ENCODE data around the gene CSTB.

DNA sequence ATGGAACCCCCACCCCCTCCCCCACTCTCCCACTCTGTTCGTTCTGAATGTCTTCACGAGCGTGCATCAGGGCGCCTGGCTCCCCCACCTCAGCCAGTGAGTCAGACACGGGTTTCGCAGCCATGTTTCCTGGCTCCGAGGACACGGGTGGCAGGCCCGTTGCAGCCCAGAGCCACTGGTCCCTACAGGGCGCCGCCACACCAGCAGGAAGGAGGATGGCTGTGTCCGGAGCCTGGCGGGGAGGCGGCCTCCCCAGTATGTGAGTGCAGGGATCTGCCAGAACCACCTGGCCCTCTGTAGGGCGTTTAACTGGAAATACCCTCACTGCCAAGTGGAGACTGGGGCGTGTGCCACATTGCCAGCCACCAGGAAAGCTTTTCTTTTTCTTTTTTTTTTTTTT is 18.5 kb downstream of the CSTB start:
- TF ChIP-seq SP1 (IDR thresholded peaks at IDR 0.05; ENCODE audit: low read depth) (no peak), EZH2phosphoT487 (IDR thresholded peaks at IDR 0.05; ENCODE audit: borderline replicate concordance) (no peak), POLR2A (IDR thresholded peaks at IDR 0.05; ENCODE audit: borderline replicate concordance, extremely low read depth, insufficient read depth, insufficient read length) (no peak), EZH2 (IDR thresholded peaks at IDR 0.05) (no peak), RAD21 (IDR thresholded peaks at IDR 0.05; ENCODE audit: low read depth) (no peak)
- TF ChIP-seq, protein P1, sequence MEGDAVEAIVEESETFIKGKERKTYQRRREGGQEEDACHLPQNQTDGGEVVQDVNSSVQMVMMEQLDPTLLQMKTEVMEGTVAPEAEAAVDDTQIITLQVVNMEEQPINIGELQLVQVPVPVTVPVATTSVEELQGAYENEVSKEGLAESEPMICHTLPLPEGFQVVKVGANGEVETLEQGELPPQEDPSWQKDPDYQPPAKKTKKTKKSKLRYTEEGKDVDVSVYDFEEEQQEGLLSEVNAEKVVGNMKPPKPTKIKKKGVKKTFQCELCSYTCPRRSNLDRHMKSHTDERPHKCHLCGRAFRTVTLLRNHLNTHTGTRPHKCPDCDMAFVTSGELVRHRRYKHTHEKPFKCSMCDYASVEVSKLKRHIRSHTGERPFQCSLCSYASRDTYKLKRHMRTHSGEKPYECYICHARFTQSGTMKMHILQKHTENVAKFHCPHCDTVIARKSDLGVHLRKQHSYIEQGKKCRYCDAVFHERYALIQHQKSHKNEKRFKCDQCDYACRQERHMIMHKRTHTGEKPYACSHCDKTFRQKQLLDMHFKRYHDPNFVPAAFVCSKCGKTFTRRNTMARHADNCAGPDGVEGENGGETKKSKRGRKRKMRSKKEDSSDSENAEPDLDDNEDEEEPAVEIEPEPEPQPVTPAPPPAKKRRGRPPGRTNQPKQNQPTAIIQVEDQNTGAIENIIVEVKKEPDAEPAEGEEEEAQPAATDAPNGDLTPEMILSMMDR (IDR thresholded peaks at IDR 0.05 in 2 of 3, conservative IDR thresholded peaks at IDR 0.05 in 1 of 3; ENCODE audit: borderline replicate concordance in 1 of 3, insufficient read depth in 1 of 3, low read depth in 2 of 3, low read length in 2 of 3), result no peak
